Endothelial cell of umbilical vein (primary cell): ENCODE measurements around the gene ARFIP1.

Experiments used
- CTCF ChIP-seq, 2 donors: IDR thresholded peaks; 1 replicate in 1 of 2; 2 replicates in 1 of 2; pipeline ENCODE4 v1.5.1; 2011; ENCODE audit warnings: low read length in 2 of 2, mild to moderate bottlenecking in 2 of 2, moderate library complexity in 2 of 2, control low read depth in 1 of 2, inconsistent platforms in 1 of 2, low read depth in 1 of 2; ENCODE audit not compliant: insufficient read depth in 1 of 2; ENCODE audit errors: extremely low read depth in 1 of 2
- EZH2 ChIP-seq: IDR thresholded peaks from 2 replicates; pipeline ENCODE4 v1.6.1; 2012; ENCODE audit warnings: borderline replicate concordance, low read depth, mild to moderate bottlenecking, moderate library complexity, low read length, inconsistent platforms; ENCODE audit not compliant: severe bottlenecking
- FOS ChIP-seq: IDR thresholded peaks from 2 replicates; pipeline ENCODE4 v1.6.1; 2011; ENCODE audit warnings: mild to moderate bottlenecking, low read length, moderate library complexity, borderline replicate concordance; ENCODE audit not compliant: insufficient read depth
- POLR2A ChIP-seq: IDR thresholded peaks from 2 replicates; pipeline ENCODE4 v1.6.1; 2012; ENCODE audit warnings: low read depth, mild to moderate bottlenecking, control low read depth, low read length

GRCh38 chr4:152862608-152863007 lies 82.9 kb downstream of the ARFIP1 start:
- no peak for TF ChIP-seq CTCF (IDR thresholded peaks at IDR 0.05; ENCODE audit: extremely low read depth in 1 of 2, insufficient read depth in 1 of 2, low read depth in 1 of 2, low read length in 2 of 2)
- TF ChIP-seq POLR2A: no peak
- no peak for TF ChIP-seq EZH2
- TF ChIP-seq FOS: no peak
